DOHH2 (cell line): Measurements from ENCODE around the gene RBM47.

Experiments
- H3F3A ChIP-seq: fragments of 200-600 bp; sonication (generic), shearing (Covaris generic); 2 replicates; pipeline ENCODE4 v1.6.0; 2016; ENCODE audit warnings: antibody characterized with exemption, mild to moderate bottlenecking; ENCODE audit not compliant: control insufficient read depth, insufficient read depth
- H3K27ac ChIP-seq: fragments of 200-600 bp; sonication (generic); 2 replicates; pipeline ENCODE4 v1.5.1; 2014; ENCODE audit warnings: low read depth, mild to moderate bottlenecking, low read length, moderate library complexity
- H3K27me3 ChIP-seq: fragments of 200-600 bp; sonication (generic); 2 replicates; pipeline ENCODE4 v1.6.1; 2014; ENCODE audit warnings: mild to moderate bottlenecking, low read length, mixed read lengths; ENCODE audit not compliant: control insufficient read depth
- H3K36me3 ChIP-seq: fragments of 200-600 bp; sonication (generic); 2 replicates; pipeline ENCODE4 v1.6.1; 2014; ENCODE audit warnings: mild to moderate bottlenecking, low read length, moderate library complexity, mixed read lengths; ENCODE audit not compliant: control insufficient read depth
- H3K4me1 ChIP-seq: fragments of 200-600 bp; sonication (generic); 2 replicates; pipeline ENCODE4 v1.6.1; 2014; ENCODE audit warnings: mild to moderate bottlenecking, low read length, mixed read lengths; ENCODE audit not compliant: control insufficient read depth
- H3K4me2 ChIP-seq: fragments of 200-600 bp; sonication (generic); 2 replicates; pipeline ENCODE4 v1.6.0; 2014; ENCODE audit warnings: mild to moderate bottlenecking, low read length, moderate library complexity
- H3K4me3 ChIP-seq: fragments of 200-600 bp; sonication (generic); 2 replicates; pipeline ENCODE4 v1.5.1; 2014; ENCODE audit warnings: mild to moderate bottlenecking, low read length, mixed read lengths
- H3K79me2 ChIP-seq: fragments of 200-600 bp; sonication (generic); 2 replicates; pipeline ENCODE4 v1.6.1; 2014; ENCODE audit warnings: mild to moderate bottlenecking, low read length, mixed read lengths; ENCODE audit not compliant: control insufficient read depth
- H3K9me2 ChIP-seq: fragments of 200-600 bp; sonication (generic); replicated peaks from 2 replicates; pipeline ENCODE4 v1.6.1; 2014; ENCODE audit warnings: mild to moderate bottlenecking, low read length, mixed read lengths; ENCODE audit not compliant: control insufficient read depth
- H3K9me3 ChIP-seq: fragments of 200-600 bp; sonication (generic); 2 replicates; pipeline ENCODE4 v1.6.1; 2014; ENCODE audit warnings: antibody characterized with exemption, low read length, mixed read lengths; ENCODE audit not compliant: control insufficient read depth, insufficient read depth
- H4K20me1 ChIP-seq: fragments of 200-600 bp; sonication (generic); 2 replicates; pipeline ENCODE4 v1.6.0; 2014; ENCODE audit warnings: low read depth, mild to moderate bottlenecking, antibody characterized with exemption, low read length, moderate library complexity; ENCODE audit not compliant: control insufficient read depth, insufficient read depth
- CTCF ChIP-seq: fragments of 200-600 bp; sonication (generic); IDR thresholded peaks from one replicate; pipeline ENCODE4 v1.5.1; 2014; ENCODE audit warnings: antibody characterized with exemption, mild to moderate bottlenecking, low read depth, low read length; ENCODE audit not compliant: poor library complexity, severe bottlenecking
- EZH2phosphoT487 ChIP-seq: fragments of 200-600 bp; sonication (generic); IDR thresholded peaks from 2 replicates; pipeline ENCODE4 v1.6.1; 2017; ENCODE audit warnings: borderline replicate concordance, mild to moderate bottlenecking, antibody characterized with exemption, low read length, moderate library complexity, mixed read lengths

RBM47 gene

GRCh38 chr4:40612831-40613230 lies 16.8 kb downstream of the RBM47 start:
- TF ChIP-seq EZH2phosphoT487, result no peak
- TF ChIP-seq CTCF, result no peak
- Histone ChIP-seq H3K4me3 (no peak overlapping the region), H3K4me2 (no peak overlapping the region), H3K36me3 (no peaks in the 10 kb centered on the region), H3K4me1 (no peaks in the 10 kb centered on the region), H3K79me2 (no peaks in the 10 kb centered on the region), H3K27me3 (peaks cover 3% of the 10 kb centered on the region; the same call in 1 of the 2 replicates), H3K27ac (no peak overlapping the region), H4K20me1 (no peaks in the 10 kb centered on the region), H3K9me2 (no peaks in the 10 kb centered on the region), H3K9me3 (no peaks in the 10 kb centered on the region), H3F3A (no peaks in the 10 kb centered on the region)

- no peaks in the 10 kb centered on the region for H3K36me3 ChIP-seq
- H3K79me2 ChIP-seq, result no peaks in the 10 kb centered on the region
- TF ChIP-seq CTCF (no peak), EZH2phosphoT487 (no peak)
- H3F3A ChIP-seq, result no peaks in the 10 kb centered on the region
- H4K20me1 ChIP-seq, result no peaks in the 10 kb centered on the region
- no peaks in the 10 kb centered on the region for H3K9me2 ChIP-seq
- no peak overlapping the region for H3K27ac ChIP-seq
- no peak overlapping the region for H3K4me2 ChIP-seq
- H3K4me1 ChIP-seq, result no peaks in the 10 kb centered on the region
- peaks cover 3% of the 10 kb centered on the region; the same call in 1 of the 2 replicates for H3K27me3 ChIP-seq
- H3K9me3 ChIP-seq, result no peaks in the 10 kb centered on the region
- no peak overlapping the region for H3K4me3 ChIP-seq
Measured at GRCh38 chr4:40612283-40612682, 17.4 kb downstream of the RBM47 start.

GRCh38 chr4:40608628-40609027 lies 21.0 kb downstream of the RBM47 start:
- Histone ChIP-seq H3K79me2 (no peaks in the 10 kb centered on the region), H3K4me3 (no peak overlapping the region), H3K36me3 (no peaks in the 10 kb centered on the region), H3K27me3 (peaks cover 3% of the 10 kb centered on the region; the same call in 1 of the 2 replicates), H3K27ac (no peak overlapping the region), H3K9me3 (no peaks in the 10 kb centered on the region), H3K4me1 (no peaks in the 10 kb centered on the region), H3F3A (no peaks in the 10 kb centered on the region), H3K4me2 (no peak overlapping the region), H3K9me2 (no peaks in the 10 kb centered on the region), H4K20me1 (no peaks in the 10 kb centered on the region)
- TF ChIP-seq CTCF, result no peak

- no peak overlapping the region for H3K4me2 ChIP-seq
- H4K20me1 ChIP-seq, result no peaks in the 10 kb centered on the region
- H3K9me3 ChIP-seq, result no peaks in the 10 kb centered on the region
- no peaks in the 10 kb centered on the region for H3K9me2 ChIP-seq
- H3K79me2 ChIP-seq, result no peaks in the 10 kb centered on the region
- no peaks in the 10 kb centered on the region for H3K27me3 ChIP-seq
- TF ChIP-seq CTCF (no peak), EZH2phosphoT487 (no peak)
- no peak overlapping the region for H3K4me3 ChIP-seq
- H3K4me1 ChIP-seq, result no peaks in the 10 kb centered on the region
- H3K36me3 ChIP-seq, result no peaks in the 10 kb centered on the region
- no peaks in the 10 kb centered on the region for H3F3A ChIP-seq
- H3K27ac ChIP-seq, result no peak overlapping the region
Measured at GRCh38 chr4:40607221-40607620, 22.4 kb downstream of the RBM47 start.
